COLO829 (cell line): ENCODE data around the gene PCSK5.
"Not testable (repeated sequence)": the region's sequence is repeated elsewhere in the genome, so short reads cannot be mapped to it uniquely, and the experiment has no call there.

ENCODE experiments used
- DNase-seq: peaks from one replicate; pipeline ENCODE4 v3.0.0; 2012; ENCODE audit warnings: low spot score

The PCSK5 gene

GRCh38 chr9:76313771-76314170 lies 423.3 kb downstream of the PCSK5 start:
- DNase-seq: no peak

GRCh38 chr9:76314321-76314720 lies 423.8 kb downstream of the PCSK5 start:
- no peak for DNase-seq

- DNase-seq: no peak
Measured at GRCh38 chr9:76316069-76316468, 425.6 kb downstream of the PCSK5 start.

GRCh38 chr9:76319466-76319865 lies 429.0 kb downstream of the PCSK5 start:
- DNase-seq: not testable (repeated sequence)

- peak; percentile 66 for DNase-seq
Measured at GRCh38 chr9:76321195-76321828, 430.8 kb downstream of the PCSK5 start.

- peak; percentile 48 for DNase-seq
Measured at GRCh38 chr9:76322810-76323209, 432.3 kb downstream of the PCSK5 start.

- DNase-seq: no peak
Measured at GRCh38 chr9:76323490-76323889, 433.0 kb downstream of the PCSK5 start.

GRCh38 chr9:76324030-76324429 lies 433.6 kb downstream of the PCSK5 start:
- DNase-seq: not testable (repeated sequence)

- no peak for DNase-seq
Measured at GRCh38 chr9:76330034-76330433, 439.6 kb downstream of the PCSK5 start.

- no peak for DNase-seq
Measured at GRCh38 chr9:76333388-76333787, 442.9 kb downstream of the PCSK5 start.

GRCh38 chr9:76333964-76334363 lies 443.5 kb downstream of the PCSK5 start:
- no peak for DNase-seq

GRCh38 chr9:76336027-76336426 lies 445.6 kb downstream of the PCSK5 start:
- DNase-seq: no peak

- no peak for DNase-seq
Measured at GRCh38 chr9:76338418-76338817, 447.9 kb downstream of the PCSK5 start.

GRCh38 chr9:76341616-76342015 lies 451.1 kb downstream of the PCSK5 start:
- DNase-seq: no peak

GRCh38 chr9:76342201-76342600 lies 451.7 kb downstream of the PCSK5 start:
- DNase-seq: no peak

GRCh38 chr9:76342858-76343257 lies 452.4 kb downstream of the PCSK5 start:
- no peak for DNase-seq

- DNase-seq: no peak
Measured at GRCh38 chr9:76349865-76350264, 459.4 kb downstream of the PCSK5 start.

- DNase-seq: no peak
Measured at GRCh38 chr9:76351006-76351405, 460.5 kb downstream of the PCSK5 start.

GRCh38 chr9:76352026-76352620 lies 461.6 kb downstream of the PCSK5 start:
- no peak for DNase-seq

- DNase-seq: no peak
Measured at GRCh38 chr9:76353280-76353679, 462.8 kb downstream of the PCSK5 start.

GRCh38 chr9:76354221-76354620 lies 463.7 kb downstream of the PCSK5 start:
- no peak for DNase-seq

GRCh38 chr9:76355886-76356285 lies 465.4 kb downstream of the PCSK5 start:
- no peak for DNase-seq

GRCh38 chr9:76357555-76357954 lies 467.1 kb downstream of the PCSK5 start:
- DNase-seq: no peak

GRCh38 chr9:76358628-76359280 lies 468.3 kb downstream of the PCSK5 start:
- DNase-seq: no peak
